Measurements from ENCODE around the gene TPCN1. TPM values are rescaled to one million over a fixed set of nuclear protein-coding genes. Genes with fewer than 3 reads are reported as not detected.

The TPCN1 gene
- total and polyA plus RNA-seq, 2 experiments from 2014 or later: 13.4 to 24.2 TPM

GRCh38 chr12:113296557-113297213 is 75.4 kb downstream of the TPCN1 start:
- no peaks in the 10 kb centered on the region for H3K27me3 ChIP-seq
- no peak overlapping the region for H3K27ac ChIP-seq
- TF ChIP-seq CTCF (IDR thresholded peaks at IDR 0.05; ENCODE audit: low read depth, low read length): no peak
- H3K4me1 ChIP-seq (ENCODE audit: low read depth): no peaks in the 10 kb centered on the region
- no peak overlapping the region for H3K4me3 ChIP-seq
- DNase-seq (ENCODE audit: low read depth in 1 of 2, low spot score in 1 of 2): no peak
- no peaks in the 10 kb centered on the region for H3K36me3 ChIP-seq
- H3K9me3 ChIP-seq (ENCODE audit: low read depth): no peaks in the 10 kb centered on the region

DNA sequence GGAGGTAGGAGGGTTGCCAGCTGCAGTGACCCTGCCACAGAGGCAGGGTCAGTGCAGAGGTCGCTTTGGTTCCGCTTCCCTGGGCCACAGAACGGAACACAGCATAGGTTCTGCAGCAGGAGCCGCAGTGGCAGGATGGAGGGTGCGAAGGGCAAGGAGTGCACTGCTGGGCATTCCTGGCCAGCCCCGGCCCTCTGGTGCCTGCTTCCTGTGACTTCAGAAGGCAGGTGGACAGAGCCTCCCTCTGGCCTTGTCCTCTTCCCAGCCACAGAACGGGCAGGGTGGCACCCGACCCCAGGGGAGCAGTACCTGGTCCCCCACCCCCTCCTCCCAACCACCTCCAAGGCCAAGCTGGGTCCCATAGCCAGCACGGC is 75.9 kb downstream of the TPCN1 start:
- Histone ChIP-seq H3K27me3 (no peaks in the 10 kb centered on the region), H3K27ac (no peak overlapping the region), H3K36me3 (no peaks in the 10 kb centered on the region), H3K4me1 (ENCODE audit: low read depth) (no peaks in the 10 kb centered on the region), H3K9me3 (ENCODE audit: low read depth) (no peaks in the 10 kb centered on the region), H3K4me3 (no peak overlapping the region)
- no peak for DNase-seq (ENCODE audit: low read depth in 1 of 2, low spot score in 1 of 2)
- TF ChIP-seq CTCF (IDR thresholded peaks at IDR 0.05; ENCODE audit: low read depth, low read length): no peak

GRCh38 chr12:113297621-113298471 is 76.6 kb downstream of the TPCN1 start:
- no peak overlapping the region for H3K27ac ChIP-seq
- no peaks in the 10 kb centered on the region for H3K27me3 ChIP-seq
- no peaks in the 10 kb centered on the region for H3K36me3 ChIP-seq
- no peak for TF ChIP-seq CTCF (IDR thresholded peaks at IDR 0.05; ENCODE audit: low read depth, low read length)
- DNase-seq (ENCODE audit: low read depth in 1 of 2, low spot score in 1 of 2): no peak
- no peaks in the 10 kb centered on the region for H3K4me1 ChIP-seq (ENCODE audit: low read depth)
- no peaks in the 10 kb centered on the region for H3K9me3 ChIP-seq (ENCODE audit: low read depth)
- H3K4me3 ChIP-seq: no peak overlapping the region

DNA sequence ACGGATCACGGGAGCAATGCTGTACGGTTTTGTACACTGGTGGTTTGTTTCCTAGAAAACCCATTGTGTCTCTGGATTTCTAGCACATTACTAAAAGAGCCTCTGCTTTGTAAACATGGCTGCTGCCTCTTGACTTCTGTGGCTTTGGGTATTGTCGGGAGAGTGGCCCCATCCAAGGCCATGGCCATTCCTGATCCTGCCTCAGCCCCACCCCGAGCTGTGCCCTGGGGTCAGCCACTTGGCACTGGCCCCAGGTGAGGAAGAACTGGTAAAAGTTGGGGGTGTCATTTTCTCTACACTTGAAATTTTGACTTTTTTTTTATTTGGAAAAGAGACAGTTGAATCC is 77.2 kb downstream of the TPCN1 start:
- H3K36me3 ChIP-seq: no peaks in the 10 kb centered on the region
- no peaks in the 10 kb centered on the region for H3K27me3 ChIP-seq
- no peak for TF ChIP-seq CTCF (IDR thresholded peaks at IDR 0.05; ENCODE audit: low read depth, low read length)
- no peaks in the 10 kb centered on the region for H3K4me1 ChIP-seq (ENCODE audit: low read depth)
- no peaks in the 10 kb centered on the region for H3K9me3 ChIP-seq (ENCODE audit: low read depth)
- H3K4me3 ChIP-seq: no peak overlapping the region
- H3K27ac ChIP-seq: no peak overlapping the region
- no peak for DNase-seq (ENCODE audit: low read depth in 1 of 2, low spot score in 1 of 2)

DNA sequence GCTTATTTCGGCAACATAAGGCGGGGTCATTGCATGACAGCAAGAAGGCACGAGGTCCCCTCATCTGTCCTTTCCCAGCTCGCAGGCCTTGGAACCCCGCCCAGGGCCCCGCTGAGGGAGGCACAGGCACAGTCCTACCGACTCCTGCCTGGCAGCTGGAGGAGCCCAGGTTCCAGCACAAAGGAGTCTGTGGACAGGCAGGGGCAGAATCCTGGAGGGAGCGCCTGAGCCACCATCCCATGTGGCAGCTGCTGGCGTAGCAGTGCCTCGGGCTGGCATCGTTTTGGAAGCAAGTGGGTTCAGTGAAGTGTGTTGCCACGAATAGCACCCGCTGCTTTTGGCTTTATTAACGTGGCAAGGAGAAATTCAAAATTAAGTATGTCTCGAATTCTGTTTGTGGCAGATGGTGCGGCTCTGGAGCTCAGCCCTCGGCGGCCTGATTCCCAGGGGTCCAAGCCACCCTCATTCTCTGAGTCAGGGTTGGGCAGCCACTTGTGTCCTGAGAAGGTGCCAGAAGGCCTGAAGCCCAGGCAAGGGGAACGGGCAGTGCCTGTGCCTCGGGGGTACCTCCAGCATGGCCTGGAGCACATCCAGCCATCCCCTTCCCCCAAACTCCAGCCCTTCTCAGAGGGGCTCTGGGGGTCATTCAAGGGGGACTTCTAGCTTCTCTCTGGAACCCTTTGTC is 77.7 kb downstream of the TPCN1 start:
- no peak overlapping the region for H3K27ac ChIP-seq
- no peaks in the 10 kb centered on the region for H3K36me3 ChIP-seq
- TF ChIP-seq CTCF (IDR thresholded peaks at IDR 0.05; ENCODE audit: low read depth, low read length): no peak
- no peaks in the 10 kb centered on the region for H3K4me1 ChIP-seq (ENCODE audit: low read depth)
- no peaks in the 10 kb centered on the region for H3K9me3 ChIP-seq (ENCODE audit: low read depth)
- H3K4me3 ChIP-seq: no peak overlapping the region
- no peaks in the 10 kb centered on the region for H3K27me3 ChIP-seq
- DNase-seq (ENCODE audit: low read depth in 1 of 2, low spot score in 1 of 2): no peak

All from cardiac muscle cell (in vitro differentiated cells and primary cell).